GM18502 (cell line): ENCODE results near the gene CELA3A.

Experiments
- ATAC-seq: cut with Tn5 transposase; IDR thresholded peaks from one replicate; pipeline ENCODE4 v1.9.1; 2021; ENCODE audit warnings: mild to moderate bottlenecking; ENCODE audit not compliant: unreplicated experiment, poor library complexity

Gene CELA3A

DNA sequence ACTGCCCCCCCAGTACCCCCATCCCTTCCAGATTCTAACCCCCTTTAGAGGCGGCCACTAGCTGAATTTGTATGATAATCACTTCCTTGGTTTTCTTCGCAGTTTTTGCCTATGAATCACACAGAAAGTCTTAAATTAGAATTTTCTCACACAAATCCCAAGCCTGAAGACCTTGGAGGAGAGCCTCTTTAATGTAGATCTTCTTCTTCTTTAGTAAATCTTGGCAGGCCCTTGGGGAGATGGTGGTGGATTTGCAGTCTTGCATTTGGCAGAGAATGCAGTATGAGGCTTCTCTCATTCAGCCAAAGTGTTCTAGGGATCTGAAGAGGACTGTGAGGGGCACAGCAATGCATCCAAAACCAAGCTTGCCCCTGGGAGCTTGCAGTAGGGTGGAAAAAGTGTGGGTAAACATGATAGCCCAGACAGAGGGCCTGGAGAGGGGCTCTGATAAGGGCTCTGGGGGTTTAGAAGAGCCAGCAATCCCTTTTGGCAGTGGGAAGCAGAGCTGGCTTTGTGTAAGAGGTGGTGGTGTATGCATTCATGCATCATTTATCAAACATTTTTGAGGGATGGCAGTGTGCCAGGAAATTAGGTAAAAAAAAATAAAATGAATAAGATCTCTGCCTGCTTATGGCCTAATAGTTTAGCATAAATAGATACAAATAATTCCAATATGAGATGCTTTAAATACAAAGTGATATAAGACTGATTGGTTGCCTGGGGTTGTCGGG lies 43.4 kb downstream of the CELA3A start:
- no peak for ATAC-seq

DNA sequence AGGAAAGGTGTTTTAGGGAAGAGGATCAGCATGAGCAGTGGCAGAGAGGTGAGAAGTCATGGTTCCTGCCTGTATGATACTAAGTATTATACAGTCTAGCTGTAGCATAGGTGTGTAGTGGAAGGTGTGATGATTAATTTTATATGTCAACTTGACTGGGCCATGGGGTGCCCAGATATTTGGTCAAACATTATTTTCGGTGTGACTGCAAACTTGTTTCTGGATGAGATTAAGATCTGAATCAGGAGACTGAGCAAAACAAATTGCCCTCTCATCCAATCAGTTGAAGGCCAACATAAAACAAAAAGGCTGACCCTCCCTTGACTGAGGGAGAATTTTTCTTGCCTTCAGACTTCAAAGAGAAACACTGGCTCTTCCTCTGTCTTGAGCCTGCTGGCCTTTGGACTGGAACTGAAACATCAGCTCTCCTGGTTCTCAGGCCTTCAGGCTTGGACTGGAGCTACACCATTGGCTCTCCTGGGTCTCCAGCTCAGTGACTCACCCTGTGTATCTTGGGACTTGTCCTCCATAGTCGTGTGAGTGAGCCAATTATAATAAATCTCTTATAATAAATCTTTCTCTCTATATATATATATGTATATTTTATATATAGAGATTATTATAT lies 44.3 kb downstream of the CELA3A start:
- no peak for ATAC-seq

DNA sequence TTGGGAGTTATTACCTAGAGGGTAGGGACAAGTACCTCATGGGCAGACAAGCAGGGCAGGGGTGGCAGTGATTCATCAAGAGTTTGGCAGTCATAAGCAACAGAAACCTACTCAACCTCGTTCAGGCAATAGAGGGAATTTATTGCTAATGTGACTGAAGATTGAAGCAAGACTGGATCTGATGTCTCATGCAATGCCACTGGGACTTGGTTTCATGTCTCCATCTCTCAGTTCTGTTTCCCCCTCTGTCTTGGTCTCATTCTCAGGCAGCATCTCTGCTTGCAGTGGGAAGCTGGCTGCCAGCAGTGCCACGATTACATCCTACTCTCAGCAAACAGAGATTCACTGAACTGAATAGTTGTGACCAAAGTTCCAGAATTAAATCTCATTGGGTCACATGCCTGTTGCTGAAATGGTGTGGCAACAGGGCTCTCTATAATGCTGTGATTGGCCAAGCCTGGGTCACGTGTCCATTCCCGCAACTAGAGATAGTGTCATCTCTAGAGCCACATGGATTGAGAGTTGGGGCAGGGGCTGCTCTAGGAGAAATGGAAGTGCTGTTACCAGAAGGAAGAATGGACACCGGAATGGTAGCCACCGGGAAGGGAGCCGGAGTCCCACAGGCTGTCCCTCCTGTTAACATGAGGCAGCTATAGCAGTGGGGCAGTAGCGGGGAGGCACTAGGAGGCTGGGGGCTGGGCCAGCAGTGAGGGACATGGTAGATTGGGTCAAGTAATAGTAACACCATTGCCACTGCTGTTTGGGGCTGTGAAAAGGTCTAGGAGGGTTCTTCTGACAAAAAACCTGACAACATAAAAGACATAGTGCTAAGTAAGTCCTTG lies 47.1 kb downstream of the CELA3A start:
- ATAC-seq, result no peak

DNA sequence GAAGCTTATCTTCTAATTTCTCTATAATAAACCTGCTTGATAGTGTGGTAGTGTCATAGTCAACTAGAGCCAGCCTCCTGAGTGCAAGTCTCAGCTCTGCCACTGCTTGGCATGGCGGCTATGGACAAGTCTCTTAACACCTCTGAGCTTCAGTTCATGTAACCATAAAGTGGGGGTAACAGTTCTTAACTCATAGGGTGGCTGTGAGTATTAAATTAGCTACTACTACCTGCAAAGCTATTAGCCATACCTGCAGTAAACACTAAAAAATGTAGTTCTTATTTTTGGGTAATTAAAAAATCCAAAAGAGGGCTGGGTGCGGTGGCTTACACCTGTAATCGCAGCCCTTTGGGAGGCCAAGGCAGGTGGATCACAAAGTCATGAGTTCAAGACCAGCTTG lies 48.9 kb downstream of the CELA3A start:
- no peak for ATAC-seq

DNA sequence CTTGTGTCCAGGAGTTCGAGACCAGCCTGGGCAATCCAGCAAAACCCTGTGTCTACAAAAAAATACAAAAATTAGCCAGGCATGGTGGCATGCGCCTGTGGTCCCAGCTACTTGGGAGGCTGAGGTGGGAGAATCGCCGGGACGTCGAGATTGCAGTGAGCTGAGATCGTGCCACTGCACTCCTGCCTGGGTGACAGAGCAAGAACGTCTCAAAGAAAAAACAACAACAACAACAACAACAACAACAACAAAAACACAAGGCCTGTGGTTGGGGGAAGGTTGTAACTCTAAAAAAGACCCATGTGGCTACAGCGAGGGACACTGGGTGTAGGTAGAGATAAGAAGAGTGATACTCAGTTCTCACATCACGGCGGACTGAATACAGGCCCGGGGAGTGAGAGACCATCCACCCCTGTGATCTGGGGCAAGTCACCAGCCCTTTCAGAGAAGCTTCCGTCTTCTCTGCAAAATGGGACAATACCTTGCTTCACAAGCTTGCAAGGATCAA lies 50.2 kb downstream of the CELA3A start:
- ATAC-seq, result no peak

DNA sequence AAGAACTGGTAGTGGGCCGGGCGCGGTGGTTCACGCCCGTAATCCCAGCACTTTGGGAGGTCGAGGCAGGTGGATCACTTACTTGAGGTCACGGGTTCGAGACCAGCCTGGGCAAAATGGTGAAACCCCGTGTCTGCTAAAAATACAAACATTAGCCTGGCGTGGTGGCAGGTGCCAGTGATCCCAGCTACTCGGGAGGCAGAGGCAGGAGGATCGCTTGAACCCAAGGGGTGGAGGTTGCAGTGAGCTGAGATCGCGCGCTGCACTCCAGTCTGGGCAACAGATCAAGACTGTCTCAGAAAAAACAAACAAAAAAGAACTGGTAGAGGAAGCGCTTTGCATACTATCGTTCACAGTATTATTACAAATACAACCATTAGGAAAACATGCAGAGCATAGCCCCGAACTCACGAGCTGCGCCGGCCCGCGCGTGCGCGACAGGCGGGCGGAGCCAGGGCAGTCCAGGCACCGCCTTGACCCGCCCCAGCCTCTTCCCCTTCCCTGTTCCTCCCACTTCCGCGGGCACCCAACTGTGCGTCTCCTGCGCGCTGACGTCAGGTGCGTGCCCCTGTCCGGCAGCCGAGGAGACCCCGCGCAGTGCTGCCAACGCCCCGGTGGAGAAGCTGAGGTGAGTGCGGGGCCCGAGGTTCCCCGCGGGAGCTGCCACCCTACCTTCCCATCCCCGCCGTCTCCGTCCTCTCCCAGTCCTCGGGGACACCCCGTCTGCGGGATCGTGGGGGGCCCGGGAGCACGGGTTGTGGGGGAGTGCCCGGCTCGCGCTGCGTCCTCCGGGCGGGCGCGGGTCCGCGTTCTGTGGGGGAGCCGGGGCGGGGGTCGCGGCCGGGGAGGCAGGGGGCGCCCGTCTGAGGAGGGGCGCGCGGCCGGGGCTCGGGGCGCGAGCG lies 50.9 kb downstream of the CELA3A start, which contains the start of gene CDC42:
CDC42 (plus strand) TSS at position 595 of the 902 bp plus-strand sequence. CDS start 25,770 bp downstream, outside the sequence.
- peak; percentile 91 for ATAC-seq

DNA sequence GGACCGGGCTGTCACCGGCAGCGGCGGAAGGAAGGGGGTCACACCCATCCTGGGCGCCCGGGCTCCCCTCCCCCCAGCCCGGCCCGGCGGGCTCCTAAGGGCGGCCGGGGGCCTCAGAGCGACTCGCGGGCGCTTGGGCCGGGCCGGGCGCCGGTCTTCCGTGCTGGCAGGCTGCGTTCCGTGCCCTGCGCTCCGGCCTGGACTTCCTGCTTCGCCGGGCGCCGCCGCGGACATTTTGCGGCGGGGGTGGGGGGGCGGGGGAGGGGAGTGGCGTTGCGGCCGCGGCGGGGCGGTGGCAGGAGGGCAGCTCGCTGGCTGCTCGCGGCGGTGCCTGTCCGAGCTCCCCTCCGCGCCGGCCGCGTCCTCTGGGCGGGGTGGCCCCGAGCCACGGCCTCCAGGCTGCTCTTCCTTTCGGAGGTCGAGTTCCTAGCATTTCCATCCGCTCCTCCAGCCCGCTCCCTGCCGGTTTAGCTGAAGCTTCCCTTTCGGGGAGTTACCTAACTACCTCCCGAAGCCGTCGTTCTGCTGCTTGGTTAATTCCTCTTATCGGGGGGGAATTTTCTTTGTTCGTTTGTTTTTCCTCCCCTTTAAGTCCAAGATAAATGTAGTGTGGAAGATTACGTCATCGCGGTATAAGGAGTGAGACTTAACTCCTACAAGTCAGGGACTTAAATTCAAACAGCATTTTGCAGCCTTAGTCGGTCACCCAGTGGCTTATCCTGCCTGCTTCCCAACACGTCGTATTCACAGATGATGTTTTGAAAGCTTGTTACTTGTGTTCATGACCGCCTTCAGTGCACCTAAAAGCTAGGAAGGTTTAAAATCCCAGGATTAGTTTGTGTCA lies 51.8 kb downstream of the CELA3A start:
- peak; percentile 23 for ATAC-seq

DNA sequence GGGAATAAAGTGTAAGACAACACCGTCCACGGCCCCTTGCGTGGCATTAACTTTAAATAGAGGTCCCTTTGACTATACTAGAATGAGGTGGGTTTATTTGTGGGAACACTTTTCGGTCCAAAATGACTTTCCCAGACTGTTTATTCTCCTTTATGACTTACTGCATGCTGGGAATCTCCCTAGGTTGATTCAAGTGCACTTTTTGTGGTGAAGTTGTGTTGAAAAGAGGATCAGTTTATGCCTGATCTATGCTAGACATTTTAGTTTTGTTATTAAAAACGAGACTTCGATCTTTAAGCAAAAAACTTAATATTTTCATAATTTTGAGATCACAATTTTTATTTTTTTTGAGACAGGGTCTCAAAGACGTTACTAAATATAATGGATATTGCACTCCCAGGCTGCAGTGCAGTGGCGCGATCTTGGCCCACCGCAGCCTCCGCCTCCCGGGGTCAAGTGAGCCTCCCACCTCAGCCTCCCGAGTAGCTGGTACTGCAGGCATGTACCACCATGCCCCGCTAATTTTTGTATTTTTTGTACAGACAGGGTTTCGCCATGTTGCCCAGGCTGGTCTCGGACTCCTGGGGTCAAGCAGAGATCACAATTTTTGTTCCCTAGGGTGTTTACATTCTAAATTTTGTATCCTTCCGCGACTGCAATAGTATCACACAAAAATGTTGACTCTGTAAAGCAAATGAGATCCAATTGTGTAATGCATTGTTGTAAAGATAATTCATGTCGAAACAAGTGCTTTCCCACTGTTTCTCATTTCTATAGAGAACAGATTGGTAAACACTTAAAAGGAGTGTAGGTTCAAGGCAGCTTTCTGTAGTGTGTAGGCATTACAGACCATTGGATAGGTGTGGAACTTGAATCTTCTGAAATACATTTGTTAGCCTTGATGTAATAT lies 52.7 kb downstream of the CELA3A start:
- ATAC-seq, result no peak

DNA sequence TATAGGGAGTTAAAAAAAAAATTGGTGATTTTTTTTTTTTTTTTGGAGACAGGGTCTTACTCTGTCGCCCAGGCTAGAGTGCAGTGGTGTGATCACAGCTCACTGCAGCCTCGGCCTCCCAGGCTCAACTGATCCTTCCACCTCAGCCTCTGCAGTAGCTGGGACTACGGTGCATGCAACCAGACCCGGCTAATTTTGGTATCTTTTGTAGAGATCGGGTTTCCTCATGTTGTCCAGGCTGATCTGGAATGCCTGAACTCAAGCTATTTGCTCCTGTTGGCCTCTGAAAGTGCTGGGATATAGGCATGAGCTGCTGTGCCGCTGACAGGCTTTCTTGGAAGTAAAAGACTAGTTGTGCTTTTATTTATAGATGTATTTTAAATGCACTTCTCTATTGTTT lies 54.0 kb downstream of the CELA3A start:
- ATAC-seq, result no peak

DNA sequence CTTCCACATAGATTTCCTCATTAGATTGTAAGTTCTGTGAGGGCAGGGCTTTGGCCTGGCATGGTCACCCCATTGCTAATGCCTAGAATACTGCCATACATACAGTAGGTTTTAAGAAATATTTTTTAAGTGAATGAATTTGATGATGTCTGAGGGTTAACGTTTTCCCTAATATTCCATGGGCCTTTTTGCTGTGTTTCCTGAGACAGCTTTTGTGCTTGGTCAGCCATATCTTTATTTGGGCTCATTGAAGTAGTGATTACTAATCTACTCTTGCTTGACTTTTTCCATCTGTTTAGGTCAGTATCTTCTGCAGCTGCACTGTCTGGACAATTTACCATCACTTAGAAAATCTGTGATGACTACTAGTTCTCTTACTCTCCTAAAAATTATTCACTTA lies 54.6 kb downstream of the CELA3A start:
- no peak for ATAC-seq

DNA sequence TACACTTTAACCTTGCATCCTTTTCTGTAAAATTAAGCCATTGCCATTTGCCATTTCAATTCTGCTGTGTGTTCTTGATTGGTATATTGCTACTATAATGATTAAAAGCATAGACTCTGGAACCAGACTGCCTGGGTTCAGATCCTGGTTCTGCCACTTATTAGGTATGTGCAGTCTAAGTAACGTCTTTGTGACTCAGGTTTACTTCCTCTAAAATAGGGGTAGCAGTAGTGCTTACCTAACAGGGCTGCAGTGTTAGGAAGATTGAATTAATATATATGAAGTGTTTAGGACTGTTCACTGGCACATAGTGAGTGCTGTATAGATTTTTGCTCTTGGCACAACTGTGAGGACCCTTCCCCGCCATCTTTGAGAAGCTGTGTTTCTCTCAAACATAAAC lies 55.5 kb downstream of the CELA3A start:
- no peak for ATAC-seq

DNA sequence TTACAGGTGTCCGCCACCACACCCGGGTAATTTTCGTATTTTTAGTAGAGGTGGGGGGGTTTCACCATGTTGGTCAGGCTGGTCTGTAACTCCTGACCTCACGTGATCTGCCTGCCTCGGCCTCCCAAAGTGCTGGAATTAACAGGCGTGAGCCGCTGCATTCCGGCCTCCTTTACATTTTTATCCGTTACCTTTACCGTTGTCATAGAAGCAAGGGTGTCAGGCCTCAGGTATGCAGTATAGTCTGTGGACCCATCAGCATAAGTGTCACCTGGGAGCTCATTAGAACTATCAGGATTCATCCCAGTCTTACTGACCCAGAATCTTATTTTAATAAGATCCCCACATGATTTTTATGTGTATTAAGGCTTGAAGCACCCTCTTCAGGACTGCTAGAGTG lies 56.4 kb downstream of the CELA3A start:
- no peak for ATAC-seq
